Measurements from ENCODE around the gene FAM120AOS.

GRCh38 chr9:93496285-93496684, 42.9 kb upstream of the FAM120AOS start:
- TF ChIP-seq POLR2AphosphoS5 (IDR thresholded peaks at IDR 0.05) (no peak), CTCF (IDR thresholded peaks at IDR 0.05) (no peak)

Data from breast epithelium (tissue), 3 donors.